SH-SY5Y (cell line): Measurements from ENCODE around the gene SLC9A7.

Source experiments
- GATA2 ChIP-seq: IDR thresholded peaks from 2 replicates; pipeline ENCODE4 v1.6.1; 2011; ENCODE audit warnings: mild to moderate bottlenecking, low read depth, low read length
- GATA3 ChIP-seq: IDR thresholded peaks from 2 replicates; pipeline ENCODE4 v1.6.1; 2011; ENCODE audit warnings: low read depth, mild to moderate bottlenecking, low read length, moderate library complexity

Gene SLC9A7

GRCh38 chrX:46575586-46575985, 183.3 kb downstream of the SLC9A7 start:
- no peak for TF ChIP-seq GATA3
- TF ChIP-seq GATA2: no peak

GRCh38 chrX:46574774-46575381, 184.0 kb downstream of the SLC9A7 start:
- no peak for TF ChIP-seq GATA3

- TF ChIP-seq GATA3 (no peak), GATA2 (no peak)
These were observed 184.8 kb downstream of the SLC9A7 start for GRCh38 chrX:46573892-46574773.

- TF ChIP-seq GATA3 (no peak), GATA2 (no peak)
These were observed 185.5 kb downstream of the SLC9A7 start, which contains the start of gene CHST7 for GRCh38 chrX:46573331-46573891. CHST7 (plus strand) TSS chrX:46573765; CDS start chrX:46573932, 167 bp downstream.

GRCh38 chrX:46572340-46572936, 186.5 kb downstream of the SLC9A7 start:
- TF ChIP-seq GATA2: no peak
- TF ChIP-seq GATA3: no peak

- TF ChIP-seq GATA2 (no peak), GATA3 (no peak)
These were observed 187.2 kb downstream of the SLC9A7 start for GRCh38 chrX:46571423-46572339.

GRCh38 chrX:46569621-46570020, 189.3 kb downstream of the SLC9A7 start:
- TF ChIP-seq GATA3 (no peak), GATA2 (no peak)

- TF ChIP-seq GATA3 (no peak), GATA2 (no peak)
These were observed 191.5 kb downstream of the SLC9A7 start for GRCh38 chrX:46567388-46567787.

- TF ChIP-seq GATA3: no peak
- no peak for TF ChIP-seq GATA2
These were observed 196.9 kb downstream of the SLC9A7 start for GRCh38 chrX:46561824-46562657.

GRCh38 chrX:46559062-46559461, 199.9 kb downstream of the SLC9A7 start:
- TF ChIP-seq GATA2: no peak
- no peak for TF ChIP-seq GATA3

GRCh38 chrX:46554942-46555341, 204.0 kb downstream of the SLC9A7 start:
- TF ChIP-seq GATA2 (no peak), GATA3 (no peak)

GRCh38 chrX:46553935-46554334, 205.0 kb downstream of the SLC9A7 start:
- no peak for TF ChIP-seq GATA3
- TF ChIP-seq GATA2: no peak
